Adrenal gland (tissue), 5 donors: ENCODE data around the gene LARGE1.

Experiments used
- CTCF ChIP-seq, 6 experiments: fragments of 450-650 bp in 4 of 6; fragments of 200-600 bp in 2 of 6; sonication (generic) in 1 of 6; IDR thresholded peaks; 1 replicate in 5 of 6; 2 replicates in 1 of 6; pipeline versions ENCODE4 v1.5.1 to v1.8.0; 2016 to 2021; ENCODE audit warnings: antibody characterized with exemption in 6 of 6, mild to moderate bottlenecking in 2 of 6, moderate library complexity in 1 of 6
- POLR2A ChIP-seq, 2 donors: fragments of 450-650 bp; IDR thresholded peaks; one replicate each; pipeline ENCODE4 v1.6.1; 2017; ENCODE audit warnings: antibody characterized with exemption in 2 of 2, mild to moderate bottlenecking in 2 of 2, moderate library complexity in 1 of 2
- donor health status: DM: no; HTN: no; CAD: no.

GRCh38 chr22:33564683-33565082 lies 355.6 kb downstream of the LARGE1 start:
- TF ChIP-seq CTCF (IDR thresholded peaks at IDR 0.05) (no peak), POLR2A (IDR thresholded peaks at IDR 0.05) (no peak)
